NCI-H2081 treated with DMSO at 0.1 percent for 48 hours (cell line): ENCODE measurements around the gene HOXD13.

Experiments
- DNase-seq: peaks from one replicate; lab custom pipeline; 2025; lab: John Stamatoyannopoulos, UW

HOXD13 gene

DNA sequence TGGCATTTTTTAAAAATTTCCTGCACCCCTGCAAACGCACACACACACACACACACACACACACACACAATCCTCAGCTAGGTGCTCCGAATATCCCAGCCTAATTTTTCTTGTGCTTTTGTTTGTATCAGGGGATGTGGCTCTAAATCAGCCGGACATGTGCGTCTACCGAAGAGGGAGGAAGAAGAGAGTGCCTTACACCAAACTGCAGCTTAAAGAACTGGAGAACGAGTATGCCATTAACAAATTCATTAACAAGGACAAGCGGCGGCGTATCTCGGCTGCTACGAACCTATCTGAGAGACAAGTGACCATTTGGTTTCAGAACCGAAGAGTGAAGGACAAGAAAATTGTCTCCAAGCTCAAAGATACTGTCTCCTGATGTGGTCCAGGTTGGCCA is 1.8 kb downstream of the HOXD13 start:
- DNase-seq, result no peak

DNA sequence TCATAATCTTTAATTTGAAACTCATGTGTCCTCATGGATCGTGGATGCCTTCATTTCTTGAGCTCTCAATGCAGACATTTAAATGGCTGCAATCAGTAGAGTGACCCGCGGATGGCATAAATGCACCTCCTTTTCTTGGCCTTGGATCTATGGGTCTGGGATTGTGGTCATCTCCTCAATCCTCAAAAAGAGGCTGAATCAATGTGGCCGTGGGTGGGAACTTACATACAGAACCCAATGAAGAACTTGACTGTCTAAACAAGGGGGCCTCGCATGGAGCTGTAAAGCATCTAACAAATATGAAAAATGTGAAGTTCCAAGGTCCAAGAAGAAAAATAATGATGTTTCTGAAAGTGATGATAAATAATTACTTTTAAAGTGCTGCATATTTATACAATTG is 2.9 kb downstream of the HOXD13 start:
- DNase-seq, result no peak

DNA sequence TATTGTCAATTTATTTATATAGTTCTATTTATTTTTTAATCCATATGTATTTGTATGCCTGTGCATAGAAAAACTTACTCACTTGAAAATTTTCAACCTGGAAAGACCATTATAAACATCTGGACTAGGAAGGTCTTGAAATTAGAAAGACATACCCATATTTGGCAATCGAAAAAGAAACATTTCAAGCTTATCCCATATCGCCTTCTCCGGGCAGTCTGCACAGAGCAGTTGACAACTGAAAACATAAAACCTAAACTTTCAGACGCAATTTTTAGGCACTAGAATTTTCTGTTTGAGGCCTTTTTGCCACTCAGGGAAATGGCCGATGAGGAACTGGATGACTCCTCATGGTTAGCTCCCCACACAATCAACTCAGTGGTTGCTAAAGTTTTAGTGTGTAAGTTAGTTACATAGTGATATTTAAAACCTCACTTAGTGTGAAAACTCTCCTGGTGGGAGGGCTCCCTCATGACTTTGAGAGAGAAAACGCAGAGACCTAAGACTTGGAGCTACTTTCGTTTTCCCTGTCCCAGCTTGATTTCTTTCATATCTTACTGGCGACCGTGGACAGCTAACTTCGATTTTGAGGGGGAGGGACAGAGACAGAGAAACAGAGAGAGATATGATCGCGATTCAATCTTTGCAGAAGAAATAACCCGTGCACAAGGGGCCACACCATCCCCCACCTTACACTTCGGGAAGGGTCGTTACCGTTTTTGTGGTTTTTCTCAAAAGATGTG is 3.9 kb downstream of the HOXD13 start:
- DNase-seq, result no peak

DNA sequence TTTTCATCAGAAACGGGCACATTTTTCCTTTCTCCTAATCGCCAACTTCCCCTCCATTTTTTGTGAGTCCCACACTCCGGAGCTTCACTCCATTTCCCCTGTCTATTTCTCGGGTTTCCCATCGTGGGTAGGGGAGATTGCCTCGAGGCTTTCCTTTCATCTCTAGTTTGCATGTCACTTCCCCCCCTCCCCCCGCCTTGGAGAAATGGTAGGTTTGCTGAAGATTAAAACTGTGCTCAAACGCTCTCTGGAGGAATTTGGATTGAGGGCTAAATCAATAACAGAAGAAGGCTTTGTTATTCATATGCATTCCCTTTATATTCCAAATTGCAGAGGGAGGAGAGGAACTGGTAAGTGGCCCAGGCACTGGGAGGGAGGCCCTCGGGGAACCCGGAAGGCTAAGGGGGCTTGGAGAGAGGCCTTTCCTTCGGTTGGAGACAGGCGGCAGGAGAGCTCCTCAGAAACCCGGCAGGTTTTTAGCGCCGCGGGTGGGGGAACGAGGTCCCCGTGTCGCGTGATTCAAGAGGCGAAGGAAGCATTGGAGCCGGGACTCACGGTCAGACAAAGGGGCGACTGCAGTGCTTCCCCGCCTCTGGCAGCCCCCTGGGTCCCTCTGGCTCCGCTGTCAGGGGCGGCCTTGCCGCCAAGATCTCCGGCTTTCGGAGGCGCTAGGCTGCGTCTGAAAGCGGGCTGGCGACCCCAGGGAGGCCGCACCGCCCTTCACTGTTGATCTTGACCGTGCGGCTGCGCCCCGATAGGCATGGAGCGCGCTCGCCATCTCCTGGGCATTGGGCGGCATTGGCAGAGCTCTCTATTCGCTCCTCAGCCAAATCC is 4.7 kb downstream of the HOXD13 start:
- peak; percentile 51 for DNase-seq

DNA sequence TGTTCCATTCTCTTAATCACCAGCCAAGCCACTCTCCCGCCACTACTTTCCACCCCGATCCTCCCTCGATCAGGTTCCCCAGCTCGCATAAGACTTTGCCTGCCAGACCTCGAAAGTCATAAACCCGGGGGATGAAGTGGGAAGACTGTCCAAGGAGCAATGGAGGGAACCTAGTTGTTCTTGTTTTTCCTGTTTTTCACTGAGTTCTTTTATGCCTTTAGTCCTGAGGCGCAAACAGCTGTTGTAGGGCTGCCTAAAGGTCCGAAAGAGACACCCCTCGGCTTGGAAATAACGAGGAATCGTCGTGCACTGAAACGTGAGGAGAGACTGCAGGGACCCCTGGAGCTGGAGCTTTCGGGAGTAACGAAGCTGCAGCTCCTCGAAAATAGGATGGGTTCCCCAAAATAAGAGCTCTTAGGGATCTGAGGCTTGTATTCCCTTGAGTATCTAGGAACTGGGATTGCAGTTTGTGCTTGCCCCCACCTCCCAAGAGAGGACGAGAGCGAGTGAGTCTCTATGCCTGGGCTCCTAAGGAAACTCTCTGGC is 5.4 kb downstream of the HOXD13 start:
- DNase-seq, result no peak

DNA sequence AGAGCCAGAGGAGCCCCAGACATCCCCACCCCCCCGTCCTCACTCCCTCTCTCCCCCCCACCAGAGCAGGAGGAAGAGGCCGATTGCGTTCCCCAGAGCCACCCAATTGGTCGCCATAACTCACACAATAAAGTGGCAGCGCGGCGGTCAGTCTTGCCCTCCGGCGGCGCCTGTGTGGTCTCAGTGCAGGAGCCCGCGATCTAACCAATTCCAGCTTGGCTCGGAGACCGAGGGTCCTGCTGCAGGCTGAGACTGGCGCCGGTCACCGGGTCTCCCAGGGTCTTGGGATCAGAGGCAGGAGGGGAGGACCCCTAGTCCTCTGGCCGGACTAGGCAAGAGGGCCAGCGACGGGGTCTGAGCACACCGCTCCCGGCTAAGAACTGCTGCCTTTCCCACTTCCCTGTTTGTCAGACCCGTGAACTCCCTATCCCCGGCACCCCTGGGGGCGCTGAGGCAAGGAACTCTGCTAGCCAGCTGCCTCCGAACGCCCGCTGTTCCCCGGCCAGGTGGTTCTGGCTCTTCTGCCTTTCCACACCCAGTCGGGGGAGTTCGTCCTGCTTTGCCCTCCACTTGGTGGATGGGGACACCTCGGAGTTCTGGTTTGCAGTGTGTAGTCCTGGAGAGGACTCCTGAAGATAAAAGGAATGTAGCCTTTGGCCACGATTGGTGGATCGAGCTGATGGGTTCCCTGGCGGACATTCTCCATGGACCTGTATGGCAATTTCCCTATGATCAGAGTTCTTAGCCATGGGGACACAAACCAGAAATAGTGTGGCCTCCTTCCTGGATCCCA is 6.0 kb downstream of the HOXD13 start:
- no peak for DNase-seq

DNA sequence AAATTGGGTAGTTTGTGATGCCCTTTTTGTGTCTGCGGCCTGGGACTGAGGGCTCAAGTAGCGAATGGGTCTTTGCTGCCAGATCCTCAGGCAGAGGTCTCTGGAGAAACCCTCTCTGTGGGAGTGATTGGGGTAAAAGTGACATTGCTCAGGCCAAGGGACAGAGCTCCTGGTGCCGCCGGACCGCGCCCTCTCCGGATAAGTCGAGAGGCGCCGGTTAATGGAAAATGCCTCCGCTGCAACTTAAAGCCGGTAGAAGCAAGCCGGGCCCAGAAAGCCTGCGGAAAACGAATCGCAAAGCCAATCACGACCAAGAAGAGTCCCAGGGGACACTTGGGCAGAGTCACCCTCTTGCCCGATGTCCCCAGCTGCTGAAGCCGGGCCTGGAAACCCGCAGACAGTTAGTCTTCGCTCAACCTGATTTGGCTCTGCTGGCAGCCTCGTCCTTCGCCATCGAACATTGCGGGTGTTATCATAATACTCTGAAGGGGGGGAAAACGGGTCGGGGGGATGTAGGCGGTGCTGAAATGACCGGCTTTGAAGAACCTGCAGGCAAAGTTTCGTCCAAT is 6.7 kb downstream of the HOXD13 start:
- no peak for DNase-seq

DNA sequence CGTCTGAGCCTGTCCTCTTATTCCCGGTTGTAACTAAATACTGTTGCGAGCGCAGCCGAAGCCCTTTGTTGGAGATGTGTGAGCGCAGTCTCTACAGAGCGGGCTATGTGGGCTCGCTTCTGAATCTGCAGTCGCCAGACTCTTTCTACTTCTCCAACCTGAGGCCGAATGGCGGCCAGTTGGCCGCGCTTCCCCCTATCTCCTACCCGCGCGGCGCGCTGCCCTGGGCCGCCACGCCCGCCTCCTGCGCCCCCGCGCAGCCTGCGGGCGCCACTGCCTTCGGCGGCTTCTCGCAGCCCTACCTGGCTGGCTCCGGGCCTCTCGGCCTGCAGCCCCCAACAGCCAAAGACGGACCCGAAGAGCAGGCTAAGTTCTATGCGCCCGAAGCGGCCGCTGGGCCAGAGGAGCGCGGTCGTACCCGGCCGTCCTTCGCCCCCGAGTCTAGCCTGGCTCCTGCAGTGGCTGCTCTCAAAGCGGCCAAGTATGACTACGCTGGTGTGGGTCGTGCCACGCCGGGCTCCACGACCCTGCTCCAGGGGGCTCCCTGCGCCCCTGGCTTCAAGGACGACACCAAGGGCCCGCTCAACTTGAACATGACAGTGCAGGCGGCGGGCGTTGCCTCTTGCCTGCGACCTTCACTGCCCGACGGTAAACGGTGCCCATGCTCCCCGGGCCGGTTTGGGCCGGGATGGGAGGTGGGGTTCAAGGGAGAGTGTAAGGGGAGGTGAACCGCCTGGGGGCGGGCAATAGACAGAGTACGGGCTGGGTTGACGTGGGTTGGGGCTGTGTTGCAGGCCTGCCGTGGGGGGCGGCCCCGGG is 7.4 kb downstream of the HOXD13 start, which contains the start of gene HOXD12:
HOXD12 (plus strand) TSS at position 68 of the 819 bp plus-strand sequence; CDS start at position 75, 7 bp downstream.
- DNase-seq, result no peak

DNA sequence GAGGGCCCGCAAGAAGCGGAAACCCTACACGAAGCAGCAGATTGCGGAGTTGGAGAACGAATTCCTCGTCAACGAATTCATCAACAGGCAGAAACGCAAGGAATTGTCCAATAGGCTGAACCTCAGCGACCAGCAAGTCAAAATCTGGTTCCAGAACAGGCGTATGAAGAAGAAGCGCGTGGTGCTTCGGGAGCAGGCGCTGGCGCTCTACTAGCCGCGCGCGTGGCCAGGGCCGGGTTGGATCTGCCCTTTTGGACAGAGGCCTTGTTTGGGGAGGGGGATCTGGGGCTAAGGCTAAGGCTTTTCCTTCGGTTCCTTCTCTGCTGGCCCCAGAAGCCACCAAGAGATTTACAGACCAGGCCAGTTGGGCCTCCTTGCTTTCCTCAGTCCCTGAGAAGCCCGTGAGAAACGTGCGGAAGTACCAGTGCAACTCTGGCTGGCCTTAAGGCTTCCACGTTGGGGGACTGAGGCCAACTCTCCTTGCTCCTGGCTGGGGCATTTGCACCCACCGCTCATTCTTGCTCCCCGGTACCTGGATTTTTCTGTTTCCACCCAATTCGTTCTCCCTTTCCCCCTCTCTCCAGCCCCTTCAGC is 8.1 kb downstream of the HOXD13 start:
- no peak for DNase-seq

DNA sequence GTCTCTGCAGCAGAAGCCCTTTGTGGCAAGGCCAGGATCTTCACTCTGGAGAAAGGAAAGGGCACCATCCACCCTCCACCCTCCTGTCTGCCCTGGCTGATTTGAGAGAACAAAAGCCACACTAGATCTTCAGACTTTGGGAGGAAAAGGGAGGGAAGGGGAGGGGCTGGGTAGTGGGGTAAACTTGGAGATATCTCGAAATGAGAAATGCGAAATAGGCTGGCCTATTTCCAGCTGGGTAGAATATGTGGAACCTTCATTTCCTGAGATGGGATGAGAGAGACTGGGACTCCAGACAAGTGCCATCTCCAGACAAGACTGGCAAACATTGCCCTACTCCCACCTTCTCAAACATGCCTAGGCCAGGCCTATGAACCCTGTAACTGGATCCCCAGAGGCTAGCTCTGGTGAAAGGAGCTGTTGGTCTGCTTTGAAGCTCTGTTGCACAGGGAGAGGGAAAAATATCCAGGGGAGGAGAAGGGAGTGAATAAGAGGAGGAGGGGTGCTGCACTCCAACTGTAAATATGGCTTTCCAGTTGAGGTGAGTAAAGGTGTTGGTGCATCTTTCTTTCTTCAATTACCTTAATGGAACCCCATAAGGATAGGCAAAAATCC is 8.8 kb downstream of the HOXD13 start:
- no peak for DNase-seq

DNA sequence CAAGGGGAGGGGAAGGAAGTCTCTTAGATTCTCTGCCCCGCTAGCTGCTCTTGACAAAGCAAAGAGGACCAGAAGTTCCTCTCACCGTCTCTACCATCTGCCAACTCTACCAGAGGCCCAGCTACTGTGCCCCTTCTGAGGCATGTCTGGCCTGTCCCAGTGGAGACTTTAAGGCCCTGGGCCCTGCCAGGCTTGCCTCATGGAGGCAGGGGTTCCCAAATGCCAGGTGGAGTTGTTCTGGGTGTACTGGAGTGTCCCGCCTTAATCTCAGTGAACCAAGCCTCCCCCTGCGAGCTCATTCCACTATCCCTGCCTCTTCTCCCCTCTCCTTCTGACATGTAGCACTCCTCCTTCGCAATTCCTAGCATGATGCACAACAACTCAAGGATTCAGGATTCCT is 9.3 kb downstream of the HOXD13 start:
- DNase-seq, result no peak

DNA sequence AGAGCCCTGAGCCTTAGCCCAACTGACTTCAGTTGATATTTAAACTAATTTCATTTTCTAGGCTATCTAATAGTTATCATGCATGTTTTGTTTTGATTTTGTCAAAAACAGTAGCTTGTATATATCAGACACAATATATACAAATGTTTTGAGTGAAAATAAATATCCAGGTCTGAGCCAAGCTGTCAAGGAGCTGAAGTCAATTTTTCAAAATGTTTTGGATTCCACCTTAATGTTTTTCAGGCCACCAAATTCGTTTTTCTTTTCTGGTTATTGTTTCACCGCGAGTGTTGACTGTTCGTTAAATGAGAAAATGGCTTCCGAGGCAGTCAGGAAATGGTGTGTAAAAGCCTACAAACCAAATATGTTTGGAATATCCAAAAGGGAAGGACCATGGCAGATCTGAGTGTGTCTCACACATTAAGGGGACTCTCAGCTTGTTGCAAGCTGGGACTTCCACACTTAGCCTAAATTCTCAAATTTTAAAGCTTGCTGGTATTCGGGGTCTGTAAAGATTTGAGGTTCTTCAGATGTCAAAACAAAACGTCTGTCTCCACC is 9.9 kb downstream of the HOXD13 start:
- DNase-seq, result no peak

DNA sequence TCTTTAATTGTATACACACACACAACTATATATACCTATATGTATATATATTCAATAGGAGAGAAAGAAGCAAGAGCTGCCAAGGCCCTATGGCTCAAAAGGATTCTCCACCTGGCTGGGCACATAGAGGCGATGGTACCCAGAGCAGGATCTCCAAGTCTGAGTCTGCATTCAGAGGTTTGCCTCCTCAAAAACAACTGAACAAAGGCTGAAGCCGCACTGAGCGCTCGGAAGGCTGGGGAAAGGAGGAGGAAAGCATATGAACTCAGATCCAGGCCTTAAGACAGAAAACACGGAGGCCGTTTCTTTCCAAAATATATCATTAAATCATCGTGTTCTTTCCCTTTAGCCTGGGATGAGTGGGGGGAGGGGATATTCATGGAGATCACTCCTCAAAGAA is 10.7 kb downstream of the HOXD13 start:
- no peak for DNase-seq

DNA sequence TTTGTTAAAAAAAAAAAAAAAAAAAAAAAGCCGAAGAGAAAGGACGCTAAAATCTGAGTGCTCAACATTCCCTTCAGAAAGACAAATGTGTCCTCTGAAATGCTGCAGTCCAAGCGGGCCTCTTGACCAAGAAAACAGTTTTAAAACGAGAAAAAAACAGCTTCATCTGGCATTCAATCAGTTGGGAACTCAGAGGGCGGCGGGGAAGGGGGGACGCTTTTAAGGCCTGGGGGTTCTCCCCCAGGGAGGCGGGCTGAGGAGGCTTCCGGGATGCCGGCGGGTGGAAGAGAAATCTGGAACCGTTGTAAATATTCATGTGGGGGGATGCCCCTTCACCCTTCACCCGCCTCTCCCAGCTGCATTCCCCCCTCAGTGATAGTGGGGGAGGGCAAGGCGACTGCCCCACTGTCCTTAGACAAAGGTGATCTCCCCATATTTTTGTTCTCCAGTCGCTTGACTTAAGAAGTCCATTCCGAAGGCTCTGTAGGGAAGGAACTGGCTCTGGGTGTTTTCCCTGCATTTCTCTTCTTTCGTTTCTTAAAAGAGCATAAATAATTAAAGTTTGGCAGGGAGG is 11.3 kb downstream of the HOXD13 start:
- no peak for DNase-seq

DNA sequence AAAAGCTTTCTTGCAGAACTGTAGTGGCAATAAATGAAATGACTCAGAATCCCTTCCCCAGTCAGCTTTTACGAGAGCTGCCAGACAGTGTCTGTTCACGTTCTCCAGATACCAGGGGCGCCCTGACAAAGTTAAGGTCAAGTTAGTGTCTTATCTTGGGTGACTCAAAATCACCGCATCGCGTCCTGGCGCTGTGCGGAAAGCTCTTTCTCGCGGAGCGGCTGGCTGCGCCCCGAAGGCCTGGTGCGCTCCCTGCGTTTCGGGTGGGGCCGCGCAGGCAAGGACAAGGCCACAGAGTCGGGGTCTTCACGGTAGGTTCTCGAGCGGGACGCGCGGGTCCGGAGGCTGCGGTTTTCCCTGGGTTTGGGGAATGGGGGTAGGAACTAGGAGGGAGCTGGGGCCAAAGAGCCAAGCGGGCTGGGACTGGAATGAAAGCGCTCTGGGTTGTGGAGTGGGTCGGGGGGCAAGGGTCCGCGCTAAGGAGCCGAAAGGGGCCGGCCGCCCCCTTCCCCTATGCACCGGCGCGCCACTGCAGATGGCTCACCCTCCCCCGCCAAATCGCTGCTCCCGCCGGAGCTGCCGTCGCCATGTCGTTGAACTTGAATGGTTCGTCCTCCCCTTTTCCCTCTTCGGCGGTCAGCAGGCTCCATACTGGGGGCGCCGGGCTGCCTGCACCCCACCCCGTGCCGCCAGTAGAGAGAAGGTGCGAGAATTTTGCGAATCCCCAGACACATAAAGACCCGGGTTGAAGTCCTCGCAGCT is 12.0 kb downstream of the HOXD13 start:
- DNase-seq, result no peak

DNA sequence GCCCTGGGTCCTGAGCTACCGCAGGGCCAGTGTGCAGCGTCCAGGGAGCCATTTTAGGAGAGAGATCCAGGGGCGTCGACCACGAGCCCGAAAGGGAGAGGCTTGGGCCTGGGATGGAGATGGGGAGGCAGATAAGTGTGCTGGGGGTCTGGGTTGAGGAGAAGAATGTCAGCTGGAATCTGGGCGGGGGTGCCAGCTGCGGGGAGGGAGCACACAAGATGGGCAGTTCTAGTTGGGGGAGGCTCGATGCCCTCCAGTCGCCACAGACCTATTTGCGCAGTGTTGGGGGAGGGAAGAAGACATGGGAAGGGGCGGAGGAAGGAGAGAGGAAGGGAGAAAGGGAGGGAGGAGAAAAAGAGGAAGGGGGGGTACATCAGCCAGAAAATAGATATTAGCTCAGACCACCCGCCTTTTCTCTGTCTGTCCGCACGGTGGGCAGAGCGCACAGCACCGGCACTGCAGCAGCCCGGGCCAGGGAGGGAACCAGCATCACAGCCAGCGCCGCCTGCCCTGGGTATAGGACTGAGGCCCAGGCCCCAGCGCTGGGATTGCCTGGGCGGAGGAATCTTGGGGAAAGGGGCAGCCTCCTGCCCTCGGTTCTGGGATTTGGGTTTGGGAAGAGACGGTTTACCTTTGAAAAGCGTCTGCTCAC is 12.7 kb downstream of the HOXD13 start:
- no peak for DNase-seq

DNA sequence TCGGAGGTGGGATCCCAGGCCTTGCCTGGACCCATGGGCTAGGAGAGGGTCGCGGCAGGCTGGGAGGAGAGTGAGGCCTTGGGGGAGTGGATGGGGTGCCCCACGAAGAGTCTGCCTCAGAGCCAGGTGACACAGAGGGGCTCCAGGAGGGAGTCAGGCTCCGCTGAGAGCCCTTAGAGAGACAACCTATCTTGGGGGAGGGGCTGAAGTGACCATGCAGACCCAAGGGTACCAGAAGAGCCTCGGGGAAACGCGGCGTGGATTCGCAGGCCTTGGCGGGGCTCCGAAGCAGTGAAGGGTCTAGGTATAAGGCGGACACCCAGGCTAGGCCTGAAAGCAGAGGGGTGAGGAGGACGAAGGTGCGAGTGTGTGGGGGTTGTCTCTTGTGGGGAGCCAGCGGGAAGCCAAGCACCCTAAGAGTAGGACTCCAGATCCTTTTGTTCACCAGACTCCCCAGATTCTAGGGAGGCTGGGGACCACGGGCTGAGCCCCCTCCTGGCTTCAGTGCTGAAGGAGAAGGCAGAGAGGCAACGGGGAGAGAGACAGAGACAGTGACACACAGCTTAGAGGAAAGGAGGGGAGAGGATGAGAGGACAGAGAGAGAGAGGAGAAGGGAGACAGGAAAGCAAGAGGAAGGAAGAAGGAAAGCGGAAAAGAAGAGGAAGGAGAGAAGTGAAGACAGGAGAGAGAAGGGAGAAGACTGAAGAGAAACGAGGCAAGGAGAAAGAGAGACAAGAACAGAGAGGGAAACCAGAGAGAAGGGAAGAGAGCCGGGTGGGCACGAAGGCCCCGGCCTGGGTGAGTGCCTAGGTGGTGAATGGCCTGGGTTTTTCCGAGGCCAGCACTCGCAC is 13.4 kb downstream of the HOXD13 start:
- no peak for DNase-seq
